Thoracic aorta (tissue), 2 donors: Measurements from ENCODE around the gene FLRT1. TPM values are rescaled to one million over a fixed set of nuclear protein-coding genes. Genes with fewer than 3 reads are reported as not detected.

Source experiments
- ATAC-seq: fragments of 150-250 bp; one replicate; pipeline ENCODE4 v1.8.0; 2017; ENCODE audit warnings: low read depth; ENCODE audit not compliant: insufficient number of reproducible peaks, low FRiP score
- DNase-seq: peaks from one replicate; pipeline ENCODE4 v3.0.0-alpha.2; 2020; ENCODE audit warnings: low spot score
- H3K27ac ChIP-seq, 2 donors: fragments of 200-600 bp; sonication (generic); 1 replicate in 1 of 2; 2 replicates in 1 of 2; pipeline ENCODE4 v1.5.1; 2016; ENCODE audit warnings: mild to moderate bottlenecking in 2 of 2, moderate library complexity in 2 of 2
- H3K27me3 ChIP-seq: fragments of 200-600 bp; sonication (generic); replicated peaks from 2 replicates; pipeline ENCODE4 v1.6.0; 2016; ENCODE audit warnings: mild to moderate bottlenecking; ENCODE audit not compliant: insufficient read depth
- H3K36me3 ChIP-seq: fragments of 200-600 bp; sonication (generic); one replicate; pipeline ENCODE4 v1.5.1; 2016
- H3K4me1 ChIP-seq, 2 donors: fragments of 200-600 bp; sonication (generic); 1 replicate in 1 of 2; 2 replicates in 1 of 2; pipeline versions ENCODE4 v1.5.1 to v1.6.0; 2016; ENCODE audit warnings: low read depth in 2 of 2, mild to moderate bottlenecking in 1 of 2; ENCODE audit not compliant: control insufficient read depth in 1 of 2
- H3K4me3 ChIP-seq: fragments of 200-600 bp; sonication (generic); 2 replicates; pipeline ENCODE4 v1.5.1; 2016; ENCODE audit warnings: mild to moderate bottlenecking
- H3K9me3 ChIP-seq: fragments of 200-600 bp; sonication (generic); 2 replicates; pipeline ENCODE4 v1.5.1; 2016
- total RNA-seq, 2 donors: library from RNA; depleted of rRNA; stranded (reverse); fragments of >200 nt; gene quantifications; one replicate each; pipeline versions ENCODE4 v1.1.0 to v1.2.3, GENCODE V29; 2016
- TF ChIP-seq, protein P1 (sequence below): fragments of 200-600 bp; sonication (generic); IDR thresholded peaks from one replicate; pipeline ENCODE4 v1.5.1; 2019; ENCODE audit warnings: antibody characterized with exemption

FLRT1 gene
- total RNA-seq, 2 donors from 2014 or later = 0.41 TPM; not detected in 1

DNA sequence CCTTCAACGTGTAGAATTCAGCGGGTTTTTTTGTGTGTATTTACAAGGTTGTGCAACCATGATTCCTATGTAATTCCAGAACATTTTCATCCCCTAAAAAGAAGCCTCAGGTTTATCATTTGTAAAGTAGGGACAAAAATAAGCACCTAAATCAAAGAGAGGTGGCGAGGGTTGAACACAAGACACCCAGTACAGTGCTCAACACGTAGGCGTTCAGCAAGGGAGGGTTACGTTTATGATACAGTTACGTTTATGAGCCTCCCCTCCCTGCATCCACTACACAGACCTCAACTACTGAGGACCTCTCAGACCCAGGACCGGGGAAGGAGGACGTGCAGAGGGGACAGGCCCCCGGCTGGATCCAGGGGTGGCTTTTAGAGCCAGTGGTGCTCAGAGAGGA, 44.7 kb downstream of the FLRT1 start:
- H3K9me3 ChIP-seq = no peaks in the 10 kb centered on the region
- H3K4me3 ChIP-seq = no peak overlapping the region
- ATAC-seq = no peak
- H3K27me3 ChIP-seq = no peaks in the 10 kb centered on the region
- H3K4me1 ChIP-seq = no peaks in the 10 kb centered on the region
- no peak overlapping the region for H3K27ac ChIP-seq
- no peaks in the 10 kb centered on the region for H3K36me3 ChIP-seq
- TF ChIP-seq, protein P1, sequence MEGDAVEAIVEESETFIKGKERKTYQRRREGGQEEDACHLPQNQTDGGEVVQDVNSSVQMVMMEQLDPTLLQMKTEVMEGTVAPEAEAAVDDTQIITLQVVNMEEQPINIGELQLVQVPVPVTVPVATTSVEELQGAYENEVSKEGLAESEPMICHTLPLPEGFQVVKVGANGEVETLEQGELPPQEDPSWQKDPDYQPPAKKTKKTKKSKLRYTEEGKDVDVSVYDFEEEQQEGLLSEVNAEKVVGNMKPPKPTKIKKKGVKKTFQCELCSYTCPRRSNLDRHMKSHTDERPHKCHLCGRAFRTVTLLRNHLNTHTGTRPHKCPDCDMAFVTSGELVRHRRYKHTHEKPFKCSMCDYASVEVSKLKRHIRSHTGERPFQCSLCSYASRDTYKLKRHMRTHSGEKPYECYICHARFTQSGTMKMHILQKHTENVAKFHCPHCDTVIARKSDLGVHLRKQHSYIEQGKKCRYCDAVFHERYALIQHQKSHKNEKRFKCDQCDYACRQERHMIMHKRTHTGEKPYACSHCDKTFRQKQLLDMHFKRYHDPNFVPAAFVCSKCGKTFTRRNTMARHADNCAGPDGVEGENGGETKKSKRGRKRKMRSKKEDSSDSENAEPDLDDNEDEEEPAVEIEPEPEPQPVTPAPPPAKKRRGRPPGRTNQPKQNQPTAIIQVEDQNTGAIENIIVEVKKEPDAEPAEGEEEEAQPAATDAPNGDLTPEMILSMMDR = no peak
- DNase-seq = no peak

DNA sequence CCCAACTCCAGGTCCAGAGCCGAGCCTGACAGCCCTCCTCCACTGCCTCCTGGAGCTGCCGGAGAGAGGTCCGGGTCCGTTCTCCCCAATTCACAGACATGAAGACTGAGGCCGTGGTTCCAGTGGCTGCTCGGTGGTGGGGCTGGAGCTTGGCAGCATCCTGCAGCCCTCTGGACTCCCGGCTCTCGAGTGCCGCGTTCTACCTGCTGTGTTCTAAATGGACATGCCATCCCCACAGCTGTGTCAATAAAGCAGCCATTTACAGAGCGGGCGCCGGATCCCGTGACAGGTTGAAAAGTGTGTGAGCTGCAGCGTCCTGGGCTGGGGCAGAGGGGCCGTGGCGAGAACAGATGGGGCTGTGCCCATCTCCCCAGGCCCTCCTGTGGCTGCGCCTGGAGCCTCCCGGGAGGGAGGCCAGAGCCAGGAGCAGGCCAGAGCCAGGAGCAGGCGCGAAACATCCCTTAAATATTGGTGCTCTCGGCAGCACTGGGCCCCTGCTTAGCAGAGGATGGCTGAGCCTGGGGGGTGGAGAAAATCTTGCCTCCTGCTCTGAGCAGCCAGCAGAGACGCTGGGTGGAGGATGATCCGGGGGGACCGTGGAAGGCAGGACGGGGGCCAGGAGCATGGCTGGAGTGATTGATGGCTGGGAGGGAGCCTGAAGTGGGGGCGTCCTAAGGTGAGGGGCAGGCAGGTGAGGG, 46.2 kb downstream of the FLRT1 start:
- H3K9me3 ChIP-seq = no peaks in the 10 kb centered on the region
- no peak overlapping the region for H3K27ac ChIP-seq
- H3K36me3 ChIP-seq = no peaks in the 10 kb centered on the region
- TF ChIP-seq, protein P1 = no peak
- DNase-seq (no peak), ATAC-seq (no peak)
- no peaks in the 10 kb centered on the region for H3K4me1 ChIP-seq
- no peak overlapping the region for H3K4me3 ChIP-seq
- no peaks in the 10 kb centered on the region for H3K27me3 ChIP-seq

DNA sequence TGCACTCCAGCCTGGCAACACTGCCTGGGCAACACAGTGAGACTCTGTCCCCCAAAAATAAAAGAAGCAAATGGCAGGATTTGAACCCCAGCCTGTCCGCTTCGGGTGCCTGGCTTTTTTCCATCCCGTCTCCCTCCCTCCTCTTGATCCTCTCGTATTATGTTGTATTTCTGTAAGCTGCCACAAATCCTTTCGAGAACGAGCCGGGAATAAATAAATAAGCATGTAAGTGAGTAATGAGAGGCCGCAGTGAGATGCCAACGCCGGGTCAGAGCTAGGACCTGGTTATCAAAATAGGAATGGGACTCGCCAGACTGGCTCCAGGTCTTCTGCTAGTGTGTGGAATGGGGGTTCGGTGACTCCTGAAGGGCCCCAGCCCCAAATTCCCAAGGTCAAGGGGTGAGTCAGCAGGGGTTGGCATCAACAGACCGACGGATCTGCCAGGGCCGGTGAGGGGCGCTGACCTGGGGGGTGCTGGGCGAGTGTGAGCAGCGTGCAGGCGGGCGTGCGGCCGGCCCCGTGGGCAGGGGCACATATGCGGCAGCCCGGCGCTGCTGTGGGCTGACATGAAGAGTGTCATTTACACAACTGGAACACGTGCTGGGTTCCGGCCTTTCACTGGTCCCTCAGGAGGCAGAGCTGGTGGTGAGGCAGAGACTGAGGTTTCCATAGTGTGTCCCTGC, 47.8 kb downstream of the FLRT1 start:
- H3K27me3 ChIP-seq = no peaks in the 10 kb centered on the region
- H3K4me1 ChIP-seq = no peaks in the 10 kb centered on the region
- H3K36me3 ChIP-seq = no peaks in the 10 kb centered on the region
- ATAC-seq = no peak
- no peak for DNase-seq
- no peaks in the 10 kb centered on the region for H3K9me3 ChIP-seq
- no peak overlapping the region for H3K27ac ChIP-seq
- H3K4me3 ChIP-seq = no peak overlapping the region
- TF ChIP-seq, protein P1 = no peak

DNA sequence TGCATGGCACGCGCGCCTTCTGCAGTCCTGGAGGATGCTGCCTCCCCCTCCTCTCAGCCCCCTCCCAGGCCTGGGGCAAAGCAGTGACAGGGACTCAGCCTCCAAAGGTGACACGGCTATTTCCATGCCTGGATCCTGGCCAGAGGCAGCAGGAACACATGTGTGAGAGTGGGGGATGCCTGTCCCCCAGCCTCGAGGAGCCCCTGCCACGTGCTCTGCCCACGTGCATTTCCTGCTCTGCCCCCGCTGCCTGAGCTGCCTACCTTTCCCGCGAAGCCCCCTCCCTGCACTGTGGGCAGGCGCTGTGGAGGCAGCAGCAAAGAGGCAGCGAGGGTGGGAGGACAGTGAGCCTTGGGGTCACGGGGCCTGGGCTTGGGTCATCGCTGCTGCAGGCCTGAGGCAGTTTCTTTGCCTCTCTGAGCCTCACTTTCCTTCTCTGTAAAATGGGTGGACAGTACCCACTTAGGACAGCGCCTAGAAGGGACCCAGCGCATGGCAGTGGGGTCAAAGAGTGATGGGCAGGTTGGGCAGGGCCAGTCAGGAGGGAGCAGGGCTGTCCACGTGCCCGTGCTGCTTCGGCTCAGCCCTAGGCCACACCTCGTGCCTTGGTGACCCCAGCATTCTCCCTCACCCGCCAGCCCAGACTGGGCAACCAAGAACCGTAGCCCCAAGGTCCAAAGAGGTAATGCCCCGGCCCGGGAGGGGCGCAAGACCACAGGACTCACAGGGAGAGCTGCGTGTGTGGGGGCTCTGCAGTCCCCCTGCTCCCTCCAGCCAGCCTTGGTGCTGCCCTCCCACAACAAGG, 48.6 kb downstream of the FLRT1 start:
- no peak overlapping the region for H3K27ac ChIP-seq
- no peaks in the 10 kb centered on the region for H3K27me3 ChIP-seq
- DNase-seq = no peak
- H3K9me3 ChIP-seq = no peaks in the 10 kb centered on the region
- TF ChIP-seq, protein P1 = no peak
- no peak overlapping the region for H3K4me3 ChIP-seq
- no peak for ATAC-seq
- H3K4me1 ChIP-seq = no peaks in the 10 kb centered on the region
- no peaks in the 10 kb centered on the region for H3K36me3 ChIP-seq
